Measurements from ENCODE around the gene TRAF4. TPM values are rescaled to one million over a fixed set of nuclear protein-coding genes. Genes with fewer than 3 reads are reported as not detected.
"Not testable (repeated sequence)": the region's sequence is repeated elsewhere in the genome, so short reads cannot be mapped to it uniquely, and the experiment has no call there.

TRAF4 gene
- total RNA-seq, 1 donor from 2014 or later = 3.8 TPM

DNA sequence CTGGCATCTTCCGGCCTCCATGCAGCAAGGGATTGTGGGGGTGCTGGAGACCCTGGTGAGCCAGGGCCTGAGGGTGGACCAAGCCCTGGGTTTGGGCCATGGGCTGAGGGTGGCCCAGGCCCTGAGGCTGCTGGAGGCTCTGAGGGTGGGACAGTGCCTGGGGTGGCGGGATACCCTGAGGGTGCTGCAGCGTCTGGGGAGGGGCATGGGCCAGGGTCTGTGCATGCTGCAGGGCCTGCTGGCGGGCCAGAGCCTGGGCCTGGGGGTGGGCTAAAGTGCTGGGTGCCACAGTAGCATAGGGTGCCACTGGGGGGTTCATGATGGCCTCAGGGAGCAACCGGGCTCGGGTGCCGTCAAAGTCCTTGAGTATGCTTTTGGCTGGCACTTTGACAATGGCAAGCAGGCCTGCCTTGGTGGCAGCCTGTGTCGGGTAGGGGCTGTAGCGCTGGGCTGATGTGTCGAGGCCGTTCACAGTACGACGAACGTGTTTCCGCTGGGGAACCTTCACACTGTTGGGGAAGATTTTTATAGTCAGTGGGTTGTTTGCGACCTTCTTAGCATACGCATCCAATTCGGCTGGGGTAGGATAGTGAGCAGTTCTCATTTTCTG is 15.6 kb downstream of the TRAF4 start:
- intact Hi-C loops (cut with DNase I) = no loop called here
- ATAC-seq = no peak
- DNase-seq (ENCODE audit: missing footprints) = no peak

DNA sequence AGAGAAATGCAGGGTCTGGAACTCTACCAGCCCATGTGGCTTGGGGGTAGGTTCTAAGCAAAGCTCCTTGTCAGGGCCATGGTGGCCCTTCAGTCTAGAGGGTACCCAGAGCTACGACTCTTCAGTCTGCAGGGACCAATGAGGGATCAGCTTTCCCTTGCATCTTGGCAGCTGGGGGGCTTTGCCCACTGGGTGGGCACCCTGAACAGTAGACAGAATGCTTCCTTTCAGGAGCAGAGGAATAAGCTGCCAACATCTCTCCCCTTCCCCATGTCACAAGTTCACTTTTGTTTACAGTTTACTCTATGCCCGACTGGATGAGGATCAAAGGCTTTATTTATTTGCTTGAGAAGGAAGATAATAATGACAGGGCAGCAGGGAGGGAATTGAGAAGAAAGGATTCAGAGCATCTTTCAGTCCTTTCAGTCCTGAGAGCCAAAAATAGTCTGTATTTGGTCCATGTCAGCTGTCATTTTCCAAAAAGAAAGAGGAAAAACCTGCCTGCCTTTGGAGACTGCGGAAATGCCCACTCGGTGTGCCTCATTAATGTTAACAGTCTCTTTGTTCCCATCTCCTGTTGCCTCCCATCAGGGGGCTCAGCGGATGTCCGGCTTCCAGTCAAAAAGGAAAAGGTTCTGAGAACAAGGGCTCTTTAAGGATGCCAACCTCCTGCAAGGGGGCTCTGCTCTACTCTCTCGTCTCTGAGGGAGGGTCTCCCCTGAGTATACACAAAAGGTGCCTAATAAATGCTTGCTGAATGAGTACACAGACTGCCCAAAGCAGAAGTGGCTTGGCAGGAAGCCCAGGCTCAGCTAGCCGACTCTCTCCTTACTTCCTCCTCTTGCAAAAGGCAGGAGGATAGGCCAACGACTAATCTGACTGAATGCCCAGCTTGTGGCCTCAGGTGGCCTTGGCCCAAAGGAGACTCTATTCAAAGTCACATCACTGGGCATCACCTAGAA is 17.1 kb downstream of the TRAF4 start:
- intact Hi-C loops (cut with DNase I) = loop anchor here (10.0 kb wide), 1 partner anchor 84 kb away; the partner anchor contains the start of gene FAM222B
- DNase-seq (ENCODE audit: missing footprints) (peak; percentile 89), ATAC-seq (peak; percentile 61)

DNA sequence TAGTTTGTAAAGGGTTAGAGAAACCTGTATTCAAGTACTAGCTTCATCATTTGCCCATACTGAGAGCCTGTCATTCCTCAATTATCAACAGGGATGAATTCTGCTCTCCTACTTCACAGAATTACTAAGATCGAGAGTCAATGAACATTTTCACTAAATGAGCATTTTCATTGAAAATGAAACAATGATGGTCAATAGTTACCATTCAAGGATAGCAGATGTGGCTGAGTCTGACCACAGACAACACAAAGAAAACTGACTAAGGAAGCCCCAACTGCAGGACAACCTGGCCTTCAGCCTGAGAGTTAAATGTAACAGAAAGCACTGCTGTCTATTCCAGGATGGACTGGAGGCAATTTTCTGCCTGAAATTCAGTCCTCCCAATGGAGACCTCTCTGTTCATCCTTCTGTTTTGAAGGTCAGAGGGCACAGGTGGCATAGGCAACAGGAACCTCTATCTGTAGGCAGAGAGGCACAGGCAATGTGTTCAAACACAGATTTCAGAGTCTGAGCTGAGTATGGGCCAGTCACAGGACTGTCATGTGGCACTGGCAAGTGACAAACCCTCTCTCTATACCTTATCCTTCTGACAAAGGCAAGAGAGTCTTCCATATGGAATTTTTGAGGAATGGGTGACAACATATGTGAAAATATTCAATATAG is 19.5 kb downstream of the TRAF4 start:
- ATAC-seq (no peak), DNase-seq (ENCODE audit: missing footprints) (no peak)
- intact Hi-C loops (cut with DNase I) = loop anchor here (10.0 kb wide), 1 partner anchor 82 kb away; the partner anchor contains the start of gene FAM222B

DNA sequence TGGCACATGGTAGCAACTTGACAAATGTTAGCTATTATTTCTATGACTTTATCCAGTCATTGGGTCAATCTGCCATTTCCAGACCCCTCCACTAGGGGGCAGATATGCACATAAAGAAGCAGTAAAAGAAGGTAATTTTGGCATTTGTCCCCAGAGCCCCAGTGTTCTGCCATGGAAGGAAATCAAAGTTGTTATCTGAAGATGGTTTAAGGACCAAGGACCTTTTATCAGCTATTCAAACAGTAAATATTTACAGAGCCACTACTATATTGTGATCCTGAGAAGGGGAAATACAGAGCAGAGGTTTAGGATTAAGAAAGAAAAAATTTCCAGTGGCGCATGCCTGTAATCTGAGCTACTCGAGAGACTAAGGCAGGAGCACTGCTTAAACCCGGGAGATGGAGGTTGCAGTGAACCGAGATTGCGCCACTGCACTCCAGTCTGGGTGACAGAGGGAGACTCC is 20.0 kb downstream of the TRAF4 start:
- ATAC-seq (no peak), DNase-seq (ENCODE audit: missing footprints) (no peak)
- intact Hi-C loops (cut with DNase I) = loop anchor here (10.0 kb wide), 1 partner anchor 81 kb away; the partner anchor contains the start of gene FAM222B

DNA sequence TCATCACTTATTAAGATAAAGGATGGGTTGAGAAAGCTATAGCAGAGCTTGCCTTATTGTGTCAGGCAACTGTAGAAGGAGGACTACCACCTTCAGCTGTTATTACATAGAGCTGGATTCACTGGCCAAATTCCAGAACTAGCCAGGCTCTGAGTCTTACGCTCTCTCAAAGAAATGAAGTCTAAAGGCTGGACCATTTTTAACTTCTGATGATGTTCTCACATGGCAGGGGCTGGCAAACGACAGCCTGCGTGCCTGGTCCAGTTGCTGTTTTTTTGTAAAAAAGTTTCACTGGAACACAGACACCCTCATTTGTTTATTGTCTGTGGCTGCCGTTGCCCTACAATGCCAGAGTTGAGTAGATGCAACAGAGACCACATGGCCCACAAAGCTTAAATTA is 21.2 kb downstream of the TRAF4 start:
- DNase-seq (ENCODE audit: missing footprints) = no peak
- intact Hi-C loops (cut with DNase I) = loop anchor here (5.0 to 10.0 kb wide), 2 partner anchors 80 to 132 kb away; partner anchors contain the start of genes FAM222B and FLOT2
- ATAC-seq = no peak

DNA sequence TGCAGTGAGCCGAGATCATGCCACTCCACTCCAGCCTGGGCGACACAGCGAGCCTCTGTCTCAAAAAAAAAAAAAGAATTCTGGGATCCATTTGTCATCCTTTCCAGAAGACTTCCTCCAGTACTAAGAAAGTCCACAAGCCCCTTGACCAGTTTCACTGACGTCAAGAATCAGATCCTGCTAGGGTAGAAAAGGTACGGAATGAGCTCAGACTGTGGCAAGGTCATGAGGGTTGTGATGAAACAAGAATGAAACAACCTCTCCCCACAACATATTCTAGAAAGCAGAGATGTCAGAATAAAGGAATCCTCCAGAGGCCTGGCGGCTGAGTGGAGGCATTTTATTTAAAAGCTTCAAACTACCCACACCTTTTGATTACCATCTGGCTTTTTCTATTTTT is 29.9 kb downstream of the TRAF4 start:
- intact Hi-C loops (cut with DNase I) = no loop called here

DNA sequence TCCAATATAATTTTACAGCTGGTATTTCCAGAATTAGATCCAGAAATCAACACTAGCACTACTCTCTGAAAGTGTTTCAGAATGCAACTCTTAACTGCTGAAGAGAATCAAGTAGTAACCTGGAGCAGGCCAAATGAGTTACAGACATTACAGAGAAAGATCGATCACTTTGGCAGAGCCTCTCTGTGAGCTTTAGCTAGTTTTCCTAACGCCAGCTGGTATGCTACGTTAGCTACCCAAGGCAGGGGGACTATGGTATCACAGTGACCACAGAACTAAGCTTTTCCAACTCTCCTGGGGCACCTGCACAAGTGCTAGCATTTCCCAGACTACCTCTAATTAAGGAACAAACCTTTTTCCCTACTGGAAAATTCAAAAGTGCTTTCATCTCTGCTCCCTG is 30.4 kb downstream of the TRAF4 start:
- DNase-seq (ENCODE audit: missing footprints) = no peak
- no peak for ATAC-seq
- intact Hi-C loops (cut with DNase I) = no loop called here

More for the DNA sequence above, 29.9 kb downstream of the TRAF4 start:
- DNase-seq (ENCODE audit: missing footprints) (no peak), ATAC-seq (no peak)

DNA sequence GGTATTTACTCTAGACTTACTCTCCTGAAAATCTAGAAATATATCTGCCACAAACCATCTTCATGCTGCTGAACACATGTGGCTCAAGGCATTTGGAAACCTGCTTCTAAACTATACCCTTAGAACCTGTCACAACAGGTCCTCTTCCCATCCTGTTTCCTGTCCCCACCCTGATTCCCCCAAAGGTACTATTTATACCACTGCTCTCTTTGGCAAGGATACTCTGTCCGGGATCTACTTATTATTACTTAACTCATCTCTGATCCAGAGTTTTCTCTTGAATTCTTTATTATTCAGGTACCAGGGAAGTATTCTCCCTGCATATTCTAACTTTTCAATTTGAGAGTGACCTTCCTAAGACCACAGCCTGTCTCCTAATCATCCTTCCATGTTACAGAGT is 33.4 kb downstream of the TRAF4 start:
- no peak for ATAC-seq
- intact Hi-C loops (cut with DNase I) = loop anchor here (5.0 kb wide), 1 partner anchor 35 kb away; no protein-coding TSS in a partner anchor
- no peak for DNase-seq (ENCODE audit: missing footprints)

DNA sequence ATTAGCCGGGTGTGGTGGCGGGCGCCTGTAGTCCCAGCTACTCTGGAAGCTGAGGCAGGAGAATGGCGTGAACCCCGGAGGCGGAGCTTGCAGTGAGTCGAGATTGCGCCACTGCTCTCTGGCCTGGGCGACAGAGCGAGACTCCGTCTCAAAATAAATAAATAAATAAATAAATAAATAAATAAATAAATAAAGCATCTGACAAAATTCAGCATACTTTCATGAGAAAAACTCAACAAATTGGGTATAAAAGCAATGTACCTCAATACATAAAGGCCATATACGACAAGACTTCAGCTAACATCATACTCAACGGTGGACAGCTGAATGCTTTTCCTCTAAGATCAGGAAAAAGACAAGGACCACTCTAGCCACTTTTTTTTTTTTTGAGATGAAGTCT is 35.8 kb downstream of the TRAF4 start:
- intact Hi-C loops (cut with DNase I) = loop anchor here (5.0 kb wide), 1 partner anchor 33 kb away; no protein-coding TSS in a partner anchor
- DNase-seq (ENCODE audit: missing footprints); ATAC-seq: not testable (repeated sequence)

DNA sequence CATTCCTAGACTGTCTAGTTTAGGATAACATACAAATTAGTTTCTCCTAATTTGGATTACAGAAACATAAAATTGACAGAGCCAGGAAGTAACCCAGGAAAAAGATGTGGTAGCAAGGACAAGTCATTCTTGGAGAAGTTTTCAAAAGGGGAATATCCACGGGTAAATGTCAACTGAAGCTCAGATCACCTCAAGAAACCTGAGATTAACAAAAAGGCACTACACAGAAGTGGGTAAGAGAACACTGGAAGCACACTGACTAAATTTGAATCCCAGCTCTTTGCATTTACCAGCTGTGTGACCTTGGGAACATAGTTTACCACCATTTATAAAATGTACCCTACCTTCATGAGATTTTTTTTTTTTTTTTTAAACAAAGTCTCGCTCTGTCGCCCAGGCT is 39.4 kb downstream of the TRAF4 start:
- no peak for ATAC-seq
- intact Hi-C loops (cut with DNase I) = no loop called here
- DNase-seq (ENCODE audit: missing footprints) = no peak

DNA sequence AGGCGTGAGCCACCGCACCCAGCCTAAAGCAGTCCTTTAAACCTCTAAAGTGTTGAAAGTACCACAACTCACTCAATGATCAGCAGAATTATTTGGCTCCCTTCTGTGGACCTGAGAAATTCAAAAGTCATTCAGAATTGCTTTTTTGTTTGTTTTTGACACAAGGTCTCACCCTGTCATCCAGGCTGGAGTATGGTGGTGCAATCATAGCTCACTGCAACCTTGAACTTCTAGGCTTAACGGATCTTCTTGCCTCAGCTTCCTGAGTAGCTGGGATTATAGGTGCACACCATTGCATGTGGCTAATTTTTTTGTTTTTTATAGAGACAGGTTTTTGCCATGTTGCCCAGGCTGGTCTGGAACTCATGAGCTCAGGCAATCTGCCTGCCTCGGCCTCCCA is 44.3 kb downstream of the TRAF4 start:
- ATAC-seq (no peak), DNase-seq (ENCODE audit: missing footprints) (no peak)
- intact Hi-C loops (cut with DNase I) = no loop called here

DNA sequence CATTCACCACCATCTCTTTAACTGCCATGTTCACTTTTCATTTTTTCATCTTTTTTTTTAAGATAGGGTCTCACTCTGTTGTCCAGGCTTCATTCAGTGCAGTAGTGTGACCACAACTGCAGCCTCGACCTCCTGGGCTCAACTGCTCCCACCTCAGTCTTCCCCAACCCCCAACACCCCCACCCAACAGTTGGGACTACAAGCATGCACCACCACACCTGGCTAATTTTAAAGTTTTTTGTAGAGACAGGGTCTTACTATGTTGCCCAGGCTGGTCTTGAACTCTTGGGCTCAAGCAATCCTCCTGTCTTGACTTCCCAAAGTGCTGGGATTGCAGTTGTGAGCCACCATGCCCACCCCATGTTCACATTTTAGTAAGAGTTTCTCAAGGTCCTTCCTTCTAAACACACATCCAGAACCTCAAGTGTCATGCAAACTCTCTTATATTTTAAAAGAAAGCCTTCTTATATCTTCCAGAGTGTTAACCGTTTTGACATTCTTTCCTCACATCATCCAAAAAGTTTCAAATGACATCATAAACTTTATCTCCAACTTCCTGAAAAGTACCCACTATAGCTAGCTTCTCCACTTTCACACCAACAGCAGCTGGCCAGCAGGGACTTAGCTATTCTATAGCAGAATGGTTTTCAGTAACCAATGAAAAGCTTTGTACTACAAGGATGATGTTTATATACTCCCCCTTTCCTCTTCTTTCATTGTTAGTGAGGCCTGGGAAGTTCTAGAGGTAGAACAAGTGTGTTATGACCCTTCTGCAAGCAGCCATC is 49.3 kb downstream of the TRAF4 start:
- intact Hi-C loops (cut with DNase I) = no loop called here
- no peak for DNase-seq (ENCODE audit: missing footprints)
- ATAC-seq = no peak

DNA sequence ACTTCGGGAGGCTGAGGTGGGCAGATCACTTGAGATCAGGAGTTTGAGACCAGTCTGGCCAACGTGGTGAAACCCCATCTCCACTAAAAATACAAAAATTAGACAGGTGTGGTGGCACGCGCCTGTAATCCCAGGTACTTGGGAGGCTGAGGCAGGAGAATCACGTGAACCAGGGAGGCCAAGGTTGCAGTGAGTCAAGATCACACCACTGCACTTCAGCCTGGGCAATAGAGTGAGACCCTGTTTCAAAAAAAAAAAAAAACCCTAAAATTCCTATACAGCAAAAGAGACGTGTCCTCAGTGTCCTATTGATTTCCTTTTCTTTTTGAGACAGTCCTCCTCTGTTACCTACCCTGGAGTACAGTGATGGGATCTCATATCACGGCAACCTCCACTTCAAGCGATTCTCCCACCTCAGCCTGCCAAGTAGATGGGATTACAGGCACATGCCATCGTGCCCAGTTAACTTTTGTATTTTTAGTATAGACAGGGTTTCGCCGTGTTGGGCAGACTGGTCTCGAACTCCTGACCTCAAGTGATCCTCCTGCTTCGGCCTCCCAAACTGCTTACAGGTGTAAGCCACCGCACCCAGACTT is 51.1 kb downstream of the TRAF4 start:
- ATAC-seq; intact Hi-C loops (cut with DNase I); DNase-seq (ENCODE audit: missing footprints): not testable (repeated sequence)

DNA sequence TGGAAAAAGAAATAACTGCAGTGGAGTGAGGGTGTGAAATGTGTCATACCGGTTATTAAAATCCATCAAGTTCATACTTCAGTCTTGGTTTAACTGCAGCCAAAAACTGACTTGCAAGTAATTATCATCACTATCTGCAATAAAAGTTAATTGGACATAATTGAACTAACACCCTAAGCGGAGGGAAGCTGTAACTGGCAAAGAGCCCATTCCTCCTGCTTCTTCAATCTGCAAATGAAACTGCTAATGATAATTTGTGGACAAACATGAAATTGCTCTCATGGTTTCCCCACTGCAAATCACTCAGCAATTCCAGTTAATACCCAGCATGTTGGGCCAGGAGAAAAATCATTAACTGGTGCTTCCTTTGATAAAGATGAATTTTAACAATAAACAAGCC is 52.3 kb downstream of the TRAF4 start:
- ATAC-seq = no peak
- intact Hi-C loops (cut with DNase I) = no loop called here
- no peak for DNase-seq (ENCODE audit: missing footprints)
